ENCODE measurements around the gene HMGXB3. TPM values are rescaled to one million over a fixed set of nuclear protein-coding genes. Genes with fewer than 3 reads are reported as not detected.

HMGXB3 gene
- total RNA-seq, 1 experiment from 2014 or later: 56.2 TPM

DNA sequence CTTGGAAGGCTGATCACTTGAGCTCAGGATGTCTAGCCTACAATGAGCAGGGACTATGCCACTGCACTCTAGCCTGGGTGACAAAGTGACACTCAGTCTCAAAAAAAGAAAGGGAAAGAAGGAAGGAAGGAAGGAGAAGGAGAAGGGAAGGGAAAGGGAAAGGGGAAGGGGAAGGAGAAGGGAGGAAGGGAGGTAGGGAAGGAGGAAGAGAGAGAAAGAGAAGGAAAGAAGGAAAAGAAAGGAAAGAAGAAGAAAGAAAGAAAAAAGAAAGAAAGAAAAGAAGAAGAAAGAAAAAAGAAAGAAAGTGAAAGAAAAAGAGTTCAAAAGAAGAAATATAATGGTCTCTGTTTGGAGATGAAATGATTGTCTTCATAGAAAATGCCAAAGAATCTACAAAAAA is 96.6 kb downstream of the HMGXB3 start:
- no peak overlapping the region for H3K4me3 ChIP-seq (ENCODE audit: low read depth in 2 of 2, low read length in 2 of 2)
- ATAC-seq (no peak), DNase-seq (ENCODE audit: low read depth, low spot score) (no peak)
- no peak for TF ChIP-seq TCF7L2 (IDR thresholded peaks at IDR 0.05; ENCODE audit: low read depth, low read length)
- TF ChIP-seq SIN3A (IDR thresholded peaks at IDR 0.05; ENCODE audit: borderline replicate concordance, insufficient read depth, low read depth, low read length): no peak
- TF ChIP-seq, protein P1, sequence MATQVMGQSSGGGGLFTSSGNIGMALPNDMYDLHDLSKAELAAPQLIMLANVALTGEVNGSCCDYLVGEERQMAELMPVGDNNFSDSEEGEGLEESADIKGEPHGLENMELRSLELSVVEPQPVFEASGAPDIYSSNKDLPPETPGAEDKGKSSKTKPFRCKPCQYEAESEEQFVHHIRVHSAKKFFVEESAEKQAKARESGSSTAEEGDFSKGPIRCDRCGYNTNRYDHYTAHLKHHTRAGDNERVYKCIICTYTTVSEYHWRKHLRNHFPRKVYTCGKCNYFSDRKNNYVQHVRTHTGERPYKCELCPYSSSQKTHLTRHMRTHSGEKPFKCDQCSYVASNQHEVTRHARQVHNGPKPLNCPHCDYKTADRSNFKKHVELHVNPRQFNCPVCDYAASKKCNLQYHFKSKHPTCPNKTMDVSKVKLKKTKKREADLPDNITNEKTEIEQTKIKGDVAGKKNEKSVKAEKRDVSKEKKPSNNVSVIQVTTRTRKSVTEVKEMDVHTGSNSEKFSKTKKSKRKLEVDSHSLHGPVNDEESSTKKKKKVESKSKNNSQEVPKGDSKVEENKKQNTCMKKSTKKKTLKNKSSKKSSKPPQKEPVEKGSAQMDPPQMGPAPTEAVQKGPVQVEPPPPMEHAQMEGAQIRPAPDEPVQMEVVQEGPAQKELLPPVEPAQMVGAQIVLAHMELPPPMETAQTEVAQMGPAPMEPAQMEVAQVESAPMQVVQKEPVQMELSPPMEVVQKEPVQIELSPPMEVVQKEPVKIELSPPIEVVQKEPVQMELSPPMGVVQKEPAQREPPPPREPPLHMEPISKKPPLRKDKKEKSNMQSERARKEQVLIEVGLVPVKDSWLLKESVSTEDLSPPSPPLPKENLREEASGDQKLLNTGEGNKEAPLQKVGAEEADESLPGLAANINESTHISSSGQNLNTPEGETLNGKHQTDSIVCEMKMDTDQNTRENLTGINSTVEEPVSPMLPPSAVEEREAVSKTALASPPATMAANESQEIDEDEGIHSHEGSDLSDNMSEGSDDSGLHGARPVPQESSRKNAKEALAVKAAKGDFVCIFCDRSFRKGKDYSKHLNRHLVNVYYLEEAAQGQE (IDR thresholded peaks at IDR 0.05; ENCODE audit: insufficient read depth in 1 of 2, low read depth in 2 of 2, low read length in 1 of 2): no peak
- TF ChIP-seq POLR2AphosphoS5 (IDR thresholded peaks at IDR 0.05; ENCODE audit: low read depth, low read length): no peak
- TF ChIP-seq, protein P2, sequence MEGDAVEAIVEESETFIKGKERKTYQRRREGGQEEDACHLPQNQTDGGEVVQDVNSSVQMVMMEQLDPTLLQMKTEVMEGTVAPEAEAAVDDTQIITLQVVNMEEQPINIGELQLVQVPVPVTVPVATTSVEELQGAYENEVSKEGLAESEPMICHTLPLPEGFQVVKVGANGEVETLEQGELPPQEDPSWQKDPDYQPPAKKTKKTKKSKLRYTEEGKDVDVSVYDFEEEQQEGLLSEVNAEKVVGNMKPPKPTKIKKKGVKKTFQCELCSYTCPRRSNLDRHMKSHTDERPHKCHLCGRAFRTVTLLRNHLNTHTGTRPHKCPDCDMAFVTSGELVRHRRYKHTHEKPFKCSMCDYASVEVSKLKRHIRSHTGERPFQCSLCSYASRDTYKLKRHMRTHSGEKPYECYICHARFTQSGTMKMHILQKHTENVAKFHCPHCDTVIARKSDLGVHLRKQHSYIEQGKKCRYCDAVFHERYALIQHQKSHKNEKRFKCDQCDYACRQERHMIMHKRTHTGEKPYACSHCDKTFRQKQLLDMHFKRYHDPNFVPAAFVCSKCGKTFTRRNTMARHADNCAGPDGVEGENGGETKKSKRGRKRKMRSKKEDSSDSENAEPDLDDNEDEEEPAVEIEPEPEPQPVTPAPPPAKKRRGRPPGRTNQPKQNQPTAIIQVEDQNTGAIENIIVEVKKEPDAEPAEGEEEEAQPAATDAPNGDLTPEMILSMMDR (IDR thresholded peaks at IDR 0.05): no peak
- intact Hi-C loops (cut with micrococcal nuclease; ENCODE audit: unreplicated experiment): no loop called here
- BruUV-seq (replicated peaks): no TSS peak
- ChIA-PET CTCF (no interaction called here), POLR2A (no interaction called here)
- H3K9me3 ChIP-seq (ENCODE audit: control insufficient read depth, insufficient read depth, low read depth, low read length): no peaks in the 10 kb centered on the region
- no peaks in the 10 kb centered on the region for H3K36me3 ChIP-seq (ENCODE audit: control insufficient read depth, insufficient read depth, low read length)
- in situ Hi-C loops (cut with HindIII; ENCODE audit: low pct_unique_long_range_greater_than_20kb, low sequenced_read_pairs): no loop called here
- no peaks in the 10 kb centered on the region for H3K4me1 ChIP-seq (ENCODE audit: control insufficient read depth, insufficient read depth, low read length)
- no peak overlapping the region for H3K27ac ChIP-seq (ENCODE audit: low read length)
- peaks cover 14% of the 10 kb centered on the region; the same call in 1 of the 2 replicates for H3K27me3 ChIP-seq (ENCODE audit: control insufficient read depth, insufficient read depth, low read length)

DNA sequence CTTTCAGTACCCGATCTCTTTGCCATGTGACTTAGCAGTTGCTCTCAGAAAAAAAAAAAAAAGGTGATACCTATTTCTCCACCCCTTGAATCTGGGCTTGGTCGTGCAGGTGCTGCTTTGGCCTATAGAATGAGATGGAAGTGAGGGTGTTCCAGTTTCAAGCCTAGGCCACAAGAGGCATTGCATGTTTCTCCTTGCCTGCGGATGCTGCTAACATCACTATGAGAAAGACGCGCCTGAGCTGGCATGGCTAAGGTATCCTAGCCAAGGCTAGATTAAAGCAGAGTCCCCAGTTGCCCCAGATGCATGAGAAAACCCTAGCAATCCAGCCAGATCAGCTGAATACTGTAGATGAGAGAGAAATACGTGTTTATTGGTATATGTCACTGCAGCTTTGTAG is 100.5 kb downstream of the HMGXB3 start:
- ATAC-seq (peak; percentile 54; the same call in 1 of the 2 replicates), DNase-seq (ENCODE audit: low read depth, low spot score) (no peak)
- Histone ChIP-seq H3K9me3 (ENCODE audit: control insufficient read depth, insufficient read depth, low read depth, low read length) (no peaks in the 10 kb centered on the region), H3K4me1 (ENCODE audit: control insufficient read depth, insufficient read depth, low read length) (no peaks in the 10 kb centered on the region), H3K27me3 (ENCODE audit: control insufficient read depth, insufficient read depth, low read length) (0 out of 2 replicates have a peak, but pooled peaks cover 7% of the 10 kb centered on the region), H3K4me3 (ENCODE audit: low read depth in 2 of 2, low read length in 2 of 2) (no peak overlapping the region), H3K27ac (ENCODE audit: low read length) (no peak overlapping the region), H3K36me3 (ENCODE audit: control insufficient read depth, insufficient read depth, low read length) (no peaks in the 10 kb centered on the region)
- in situ Hi-C loops (cut with HindIII; ENCODE audit: low pct_unique_long_range_greater_than_20kb, low sequenced_read_pairs) (no loop called here), intact Hi-C loops (cut with micrococcal nuclease; ENCODE audit: unreplicated experiment) (no loop called here)
- ChIA-PET POLR2A (interaction anchor here (0.7 kb wide), 1 partner anchor 207 kb away, joined by 6 read pairs; no protein-coding TSS in a partner anchor), CTCF (interaction anchor here (0.7 kb wide), 1 partner anchor 50 kb away, joined by 3 read pairs; no protein-coding TSS in a partner anchor)
- no TSS peak for BruUV-seq (replicated peaks)
- no peak for TF ChIP-seq POLR2AphosphoS5 (IDR thresholded peaks at IDR 0.05; ENCODE audit: low read depth, low read length)
- no peak for TF ChIP-seq SIN3A (IDR thresholded peaks at IDR 0.05; ENCODE audit: borderline replicate concordance, insufficient read depth, low read depth, low read length)
- TF ChIP-seq, protein P1 (IDR thresholded peaks at IDR 0.05; ENCODE audit: insufficient read depth in 1 of 2, low read depth in 2 of 2, low read length in 1 of 2): no peak
- TF ChIP-seq, protein P2 (IDR thresholded peaks at IDR 0.05): no peak
- no peak for TF ChIP-seq TCF7L2 (IDR thresholded peaks at IDR 0.05; ENCODE audit: low read depth, low read length)
